ENCODE results near the gene KCNMA1. TPM values are rescaled to one million over a fixed set of nuclear protein-coding genes. Genes with fewer than 3 reads are reported as not detected.
A peak's percentile ranks its signal among the peaks of the same experiment; 100 is the strongest.

Gene KCNMA1
- polyA plus RNA-seq, 1 donor: 19.6 TPM

DNA sequence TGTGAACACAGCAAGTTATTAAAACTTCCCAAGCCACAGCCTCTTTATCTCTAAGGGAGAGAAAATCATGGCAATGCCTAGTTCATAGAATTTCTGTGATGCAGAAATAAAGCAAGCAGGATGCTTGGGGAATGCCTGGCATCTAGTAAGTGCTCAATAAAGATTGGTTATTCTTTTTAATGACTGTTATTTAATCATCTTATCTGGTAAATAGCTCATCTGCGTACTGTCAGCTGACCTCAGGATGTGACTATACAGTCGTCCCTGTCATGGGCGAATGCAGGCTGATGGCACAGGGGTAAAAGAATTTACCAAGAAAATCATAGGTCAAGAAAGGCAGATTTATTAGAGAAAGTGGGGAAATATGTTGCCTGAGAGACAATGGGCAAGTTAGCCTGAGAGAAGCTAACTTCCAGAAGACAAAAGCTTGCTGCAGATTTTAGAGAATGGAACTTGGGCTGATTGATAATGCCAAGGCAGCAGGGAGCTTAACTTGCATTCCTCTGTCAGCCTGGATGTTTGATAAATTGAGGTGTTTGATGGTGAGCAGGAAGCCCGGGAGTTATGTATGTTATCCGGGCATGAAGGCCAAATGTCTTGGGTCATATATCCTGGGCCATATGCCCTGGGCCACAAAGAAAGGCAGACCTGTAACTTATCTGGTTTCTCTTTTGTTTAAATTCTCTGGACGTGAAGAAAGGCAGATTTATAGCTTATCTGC lies 126.0 kb downstream of the KCNMA1 start:
- H3K4me1 ChIP-seq (ENCODE audit: control insufficient read depth, insufficient read depth, low read length): peaks cover 18% of the 10 kb centered on the region
- no peak for DNase-seq
- WGBS (ENCODE audit: insufficient coverage, low lambda C conversion rate): 0% methylated on average over 1 of the region's 6 CpGs
- H3K4me3 ChIP-seq (ENCODE audit: low read length): no peak overlapping the region
- H3K27ac ChIP-seq (ENCODE audit: low read length): no peak overlapping the region
- no peaks in the 10 kb centered on the region for H3K27me3 ChIP-seq (ENCODE audit: control insufficient read depth, insufficient read depth, low read length)
- H3K9me3 ChIP-seq (ENCODE audit: control insufficient read depth, low read depth, low read length): no peaks in the 10 kb centered on the region
- H3K36me3 ChIP-seq (ENCODE audit: control insufficient read depth, insufficient read depth, low read length): no peaks in the 10 kb centered on the region

DNA sequence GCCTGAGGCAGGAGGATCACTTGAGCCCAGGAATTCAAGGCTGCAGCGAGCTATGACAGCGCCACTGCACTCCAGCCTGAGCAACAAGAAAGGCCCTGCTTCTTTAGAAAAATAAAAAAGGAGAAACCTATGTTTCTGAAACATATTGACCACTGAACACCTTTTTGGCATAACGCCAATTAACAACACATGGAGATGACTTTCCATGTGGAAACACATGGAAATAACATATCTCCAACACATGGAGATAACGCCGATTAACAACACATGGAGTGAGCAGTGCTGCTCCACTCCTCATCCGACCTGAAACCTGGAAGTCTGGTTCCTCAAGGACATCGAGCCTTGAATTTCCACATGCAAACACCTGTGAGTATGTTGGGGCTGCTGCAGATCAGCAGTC lies 126.9 kb downstream of the KCNMA1 start:
- WGBS (ENCODE audit: insufficient coverage, low lambda C conversion rate): no CpG with 5 or more reads among the region's 7 CpGs
- peaks cover 18% of the 10 kb centered on the region for H3K4me1 ChIP-seq (ENCODE audit: control insufficient read depth, insufficient read depth, low read length)
- no peak overlapping the region for H3K27ac ChIP-seq (ENCODE audit: low read length)

DNA sequence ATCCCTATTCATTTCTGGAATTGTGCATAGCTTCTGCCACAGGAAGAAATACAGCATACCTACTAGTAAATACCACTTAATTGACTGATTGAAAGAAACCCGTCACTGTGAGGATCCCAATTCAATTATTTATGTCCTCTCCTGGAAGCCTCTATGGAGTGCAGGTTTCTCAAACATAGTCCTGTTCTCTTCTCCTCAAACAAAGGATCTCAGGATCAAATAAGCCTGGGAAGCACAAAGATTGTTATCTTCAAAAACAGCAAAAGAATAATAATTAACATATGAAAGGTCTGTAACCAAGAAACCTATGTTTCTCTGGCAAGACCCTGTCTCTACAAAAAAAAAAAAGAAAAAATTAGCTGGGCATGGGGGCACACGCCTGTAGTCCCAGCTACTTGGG lies 127.3 kb downstream of the KCNMA1 start:
- no peaks in the 10 kb centered on the region for H3K36me3 ChIP-seq (ENCODE audit: control insufficient read depth, insufficient read depth, low read length)
- H3K27ac ChIP-seq (ENCODE audit: low read length): no peak overlapping the region
- WGBS (ENCODE audit: insufficient coverage, low lambda C conversion rate): no CpG with 5 or more reads among the region's 2 CpGs
- DNase-seq: no peak
- H3K27me3 ChIP-seq (ENCODE audit: control insufficient read depth, insufficient read depth, low read length): no peaks in the 10 kb centered on the region
- H3K9me3 ChIP-seq (ENCODE audit: control insufficient read depth, low read depth, low read length): no peaks in the 10 kb centered on the region
- peaks cover 18% of the 10 kb centered on the region for H3K4me1 ChIP-seq (ENCODE audit: control insufficient read depth, insufficient read depth, low read length)
- H3K4me3 ChIP-seq (ENCODE audit: low read length): no peak overlapping the region

More for the DNA sequence above, 126.9 kb downstream of the KCNMA1 start:
- H3K36me3 ChIP-seq (ENCODE audit: control insufficient read depth, insufficient read depth, low read length): no peaks in the 10 kb centered on the region
- no peaks in the 10 kb centered on the region for H3K27me3 ChIP-seq (ENCODE audit: control insufficient read depth, insufficient read depth, low read length)
- DNase-seq: no peak
- H3K9me3 ChIP-seq (ENCODE audit: control insufficient read depth, low read depth, low read length): no peaks in the 10 kb centered on the region
- H3K4me3 ChIP-seq (ENCODE audit: low read length): no peak overlapping the region

DNA sequence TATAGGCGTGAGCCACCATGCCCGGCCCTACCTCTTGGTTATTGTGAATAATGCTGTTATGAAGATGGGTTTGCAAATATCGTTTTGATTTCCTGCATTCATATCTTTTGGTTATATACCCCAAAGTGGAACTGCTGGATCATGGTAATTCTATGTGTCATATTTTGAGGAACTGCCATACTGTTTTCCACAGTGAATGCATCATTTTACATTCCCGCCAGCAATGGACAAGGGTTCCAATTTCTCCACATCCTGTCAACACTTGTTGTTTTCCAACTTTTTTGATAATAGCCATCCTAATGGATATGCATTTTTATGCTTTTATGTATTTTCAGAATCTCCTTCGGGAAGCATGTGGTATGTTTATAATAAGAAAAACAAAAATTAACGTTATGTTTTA lies 128.2 kb downstream of the KCNMA1 start:
- 100% methylated on average over 1 of the region's 6 CpGs for WGBS (ENCODE audit: insufficient coverage, low lambda C conversion rate)
- Histone ChIP-seq H3K27ac (ENCODE audit: low read length) (no peak overlapping the region), H3K27me3 (ENCODE audit: control insufficient read depth, insufficient read depth, low read length) (no peaks in the 10 kb centered on the region)

DNA sequence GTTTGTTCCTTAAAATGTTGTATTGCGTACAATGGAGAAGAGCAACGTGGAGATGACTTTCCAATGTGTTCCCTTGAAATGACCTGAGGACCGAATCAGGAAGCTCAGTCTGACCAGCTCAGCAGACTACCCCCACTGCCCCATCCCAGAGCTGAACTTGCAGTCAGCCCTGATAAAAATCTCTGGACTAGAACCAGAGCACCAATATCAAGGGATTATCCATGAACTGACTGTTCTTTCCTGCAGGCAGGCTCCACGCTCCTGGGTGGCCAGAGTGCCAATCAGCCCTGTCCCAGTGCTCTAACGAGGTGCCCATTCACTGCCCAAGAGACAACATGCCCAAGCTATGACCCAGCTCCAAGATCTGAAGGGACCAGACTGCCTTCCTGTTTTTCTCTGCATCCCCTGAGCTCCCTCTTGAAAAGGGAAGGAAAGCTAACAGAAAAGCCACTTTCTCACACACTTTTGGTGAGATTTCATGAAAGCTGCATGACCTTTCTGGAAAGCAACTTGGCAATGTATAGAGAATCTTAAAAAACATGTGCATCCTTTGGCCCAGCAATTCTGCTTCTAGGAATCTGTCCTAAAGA lies 130.2 kb downstream of the KCNMA1 start:
- WGBS (ENCODE audit: insufficient coverage, low lambda C conversion rate): no CpG with 5 or more reads among the region's 5 CpGs
- no peaks in the 10 kb centered on the region for H3K27me3 ChIP-seq (ENCODE audit: control insufficient read depth, insufficient read depth, low read length)
- no peaks in the 10 kb centered on the region for H3K9me3 ChIP-seq (ENCODE audit: control insufficient read depth, low read depth, low read length)
- no peak for DNase-seq
- no peak overlapping the region for H3K27ac ChIP-seq (ENCODE audit: low read length)
- H3K36me3 ChIP-seq (ENCODE audit: control insufficient read depth, insufficient read depth, low read length): no peaks in the 10 kb centered on the region
- peaks cover 7% of the 10 kb centered on the region for H3K4me1 ChIP-seq (ENCODE audit: control insufficient read depth, insufficient read depth, low read length)
- H3K4me3 ChIP-seq (ENCODE audit: low read length): no peak overlapping the region

More for the DNA sequence above, 128.2 kb downstream of the KCNMA1 start:
- no peak for DNase-seq
- Histone ChIP-seq H3K4me1 (ENCODE audit: control insufficient read depth, insufficient read depth, low read length) (peaks cover 18% of the 10 kb centered on the region), H3K9me3 (ENCODE audit: control insufficient read depth, low read depth, low read length) (no peaks in the 10 kb centered on the region), H3K36me3 (ENCODE audit: control insufficient read depth, insufficient read depth, low read length) (no peaks in the 10 kb centered on the region), H3K4me3 (ENCODE audit: low read length) (no peak overlapping the region)

DNA sequence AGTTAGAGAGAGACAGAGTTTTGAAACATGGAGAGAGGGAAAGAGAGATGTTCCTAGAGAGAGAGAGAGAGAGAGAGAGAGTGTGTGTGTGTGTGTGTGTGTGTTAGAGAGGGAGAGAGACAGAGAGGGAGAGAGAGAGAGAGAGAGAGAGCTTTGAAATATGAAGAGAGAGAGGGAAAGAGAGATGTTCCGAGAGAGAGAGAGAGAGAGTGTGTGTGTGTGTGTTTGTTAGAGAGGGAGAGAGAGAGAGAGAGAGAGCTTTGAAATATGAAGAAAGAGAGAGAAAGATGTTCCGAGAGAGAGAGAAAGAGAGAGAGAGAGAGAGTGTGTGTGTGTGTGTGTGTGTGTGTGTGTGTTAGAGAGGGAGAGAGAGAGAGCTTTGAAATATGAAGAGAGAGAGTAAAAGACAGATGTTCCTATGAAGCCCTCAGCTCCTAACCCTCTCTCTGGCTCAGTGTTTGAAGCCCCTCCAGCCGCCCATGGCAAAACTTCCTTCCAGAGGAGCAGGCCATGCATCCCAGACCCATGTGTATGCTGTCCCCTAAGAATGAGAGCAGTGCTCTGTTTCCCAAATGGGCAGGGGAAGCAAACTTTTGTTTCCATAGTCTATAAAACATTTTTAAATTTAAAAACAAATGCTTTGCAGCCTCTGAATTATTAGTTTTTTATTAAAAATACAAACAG lies 130.9 kb downstream of the KCNMA1 start:
- Histone ChIP-seq H3K9me3 (ENCODE audit: control insufficient read depth, low read depth, low read length) (no peaks in the 10 kb centered on the region), H3K27me3 (ENCODE audit: control insufficient read depth, insufficient read depth, low read length) (no peaks in the 10 kb centered on the region), H3K4me1 (ENCODE audit: control insufficient read depth, insufficient read depth, low read length) (peaks cover 4% of the 10 kb centered on the region), H3K4me3 (ENCODE audit: low read length) (no peak overlapping the region), H3K27ac (ENCODE audit: low read length) (no peak overlapping the region), H3K36me3 (ENCODE audit: control insufficient read depth, insufficient read depth, low read length) (no peaks in the 10 kb centered on the region)
- no peak for DNase-seq
- WGBS (ENCODE audit: insufficient coverage, low lambda C conversion rate): 86% methylated on average over 2 of the region's 3 CpGs

DNA sequence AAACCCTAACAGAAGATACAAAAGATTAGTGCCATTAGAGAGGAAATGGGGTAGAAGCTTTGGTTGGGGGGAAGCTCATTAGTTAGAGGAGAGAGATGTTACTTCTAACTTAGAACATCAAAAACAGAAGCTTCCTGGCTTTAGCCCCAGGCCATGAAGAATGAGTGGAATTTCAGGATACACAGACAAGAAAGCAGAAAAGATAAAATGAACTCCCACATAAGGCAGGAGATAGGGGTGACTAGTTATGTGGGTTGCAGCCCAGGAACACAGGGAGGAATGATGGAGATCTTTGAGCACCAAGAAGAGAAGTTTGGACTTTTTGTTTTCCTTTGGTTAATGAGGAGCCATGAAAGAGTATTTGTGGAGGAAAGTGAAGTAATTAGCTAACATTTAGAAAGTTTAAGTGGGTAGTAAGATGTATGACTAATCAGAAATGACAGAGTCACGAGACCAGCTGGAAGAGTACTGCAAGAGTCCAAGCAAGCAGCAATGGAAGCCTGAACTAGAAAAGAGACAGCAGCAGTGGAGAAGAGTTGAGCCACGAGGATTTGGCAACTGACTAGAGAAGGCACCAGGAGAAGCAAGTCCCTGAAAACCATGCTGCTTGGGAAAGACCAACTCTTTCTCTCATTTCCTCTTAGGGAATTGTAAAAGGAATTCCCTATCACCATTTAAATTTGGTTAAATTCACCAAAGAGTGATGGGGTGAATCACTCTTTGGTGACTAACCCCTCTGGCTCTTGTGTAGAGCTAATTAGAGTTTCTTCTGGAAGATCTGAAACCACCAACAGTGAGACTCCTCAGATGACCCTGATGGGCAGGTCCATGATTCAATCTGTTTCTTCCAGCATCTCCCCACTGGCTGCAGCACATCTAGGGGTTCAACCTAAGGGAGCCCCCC lies 131.9 kb downstream of the KCNMA1 start:
- DNase-seq: no peak
- Histone ChIP-seq H3K27ac (ENCODE audit: low read length) (no peak overlapping the region), H3K4me3 (ENCODE audit: low read length) (no peak overlapping the region), H3K27me3 (ENCODE audit: control insufficient read depth, insufficient read depth, low read length) (no peaks in the 10 kb centered on the region), H3K4me1 (ENCODE audit: control insufficient read depth, insufficient read depth, low read length) (no peaks in the 10 kb centered on the region), H3K9me3 (ENCODE audit: control insufficient read depth, low read depth, low read length) (no peaks in the 10 kb centered on the region), H3K36me3 (ENCODE audit: control insufficient read depth, insufficient read depth, low read length) (no peaks in the 10 kb centered on the region)
- 67% methylated on average over 1 of the region's 2 CpGs for WGBS (ENCODE audit: insufficient coverage, low lambda C conversion rate)

DNA sequence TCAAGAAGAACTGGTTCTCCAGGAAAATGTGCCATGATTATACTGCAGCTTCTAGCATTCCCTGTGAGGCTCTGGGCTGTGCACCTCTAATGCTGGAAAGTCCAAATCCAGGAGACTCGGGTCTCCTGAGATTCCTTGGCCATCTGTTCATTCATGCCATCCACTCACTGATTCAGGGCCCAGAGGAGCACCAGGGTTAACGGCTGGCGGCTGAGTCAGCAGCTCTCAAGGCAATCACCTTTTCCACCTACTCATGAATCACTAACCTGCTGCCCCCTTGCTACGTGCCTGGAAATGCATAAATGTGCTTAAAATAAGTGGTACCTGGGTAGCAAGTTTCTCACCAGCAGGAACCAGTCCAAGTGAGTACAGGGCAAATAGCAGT lies 132.7 kb downstream of the KCNMA1 start:
- H3K4me3 ChIP-seq (ENCODE audit: low read length): no peak overlapping the region
- no peaks in the 10 kb centered on the region for H3K36me3 ChIP-seq (ENCODE audit: control insufficient read depth, insufficient read depth, low read length)
- H3K27me3 ChIP-seq (ENCODE audit: control insufficient read depth, insufficient read depth, low read length): no peaks in the 10 kb centered on the region
- no peak overlapping the region for H3K27ac ChIP-seq (ENCODE audit: low read length)
- peak; percentile 23 to 51 for DNase-seq
- no peaks in the 10 kb centered on the region for H3K4me1 ChIP-seq (ENCODE audit: control insufficient read depth, insufficient read depth, low read length)
- WGBS (ENCODE audit: insufficient coverage, low lambda C conversion rate): no CpG with 5 or more reads among the region's 4 CpGs
- no peaks in the 10 kb centered on the region for H3K9me3 ChIP-seq (ENCODE audit: control insufficient read depth, low read depth, low read length)

DNA sequence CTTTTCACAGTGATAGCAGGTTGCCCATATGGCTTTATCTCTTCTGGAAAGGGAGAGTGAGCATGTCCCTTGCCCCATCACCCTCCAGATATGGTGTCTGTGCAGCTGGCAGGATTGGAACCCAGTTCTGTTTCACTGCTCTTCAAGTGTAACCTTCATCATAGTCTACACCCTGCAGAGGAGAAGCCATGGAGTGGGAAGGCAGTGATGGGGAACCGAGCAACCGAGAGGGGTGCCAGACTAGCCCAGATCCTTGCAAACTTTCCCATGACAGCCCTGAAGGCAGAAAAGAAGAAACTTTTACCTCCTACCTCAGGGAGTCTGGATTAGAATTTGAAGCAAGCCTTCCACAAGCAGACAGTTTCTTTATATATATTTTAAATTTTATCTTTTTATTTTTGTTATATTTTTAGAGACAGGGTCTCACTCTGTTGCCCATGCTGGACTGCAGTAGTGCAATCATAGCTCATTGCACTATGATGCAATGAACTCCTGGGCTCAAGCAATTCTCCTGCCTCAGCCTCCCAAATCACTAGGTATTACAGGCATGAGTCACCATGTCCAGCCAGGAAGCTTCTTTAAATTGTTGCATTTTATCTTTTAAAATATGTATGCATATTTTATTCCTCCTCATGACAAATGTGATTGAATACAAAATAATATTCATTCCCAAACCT lies 133.3 kb downstream of the KCNMA1 start:
- Histone ChIP-seq H3K4me1 (ENCODE audit: control insufficient read depth, insufficient read depth, low read length) (no peaks in the 10 kb centered on the region), H3K27ac (ENCODE audit: low read length) (no peak overlapping the region), H3K4me3 (ENCODE audit: low read length) (no peak overlapping the region), H3K27me3 (ENCODE audit: control insufficient read depth, insufficient read depth, low read length) (no peaks in the 10 kb centered on the region), H3K36me3 (ENCODE audit: control insufficient read depth, insufficient read depth, low read length) (no peaks in the 10 kb centered on the region), H3K9me3 (ENCODE audit: control insufficient read depth, low read depth, low read length) (no peaks in the 10 kb centered on the region)
- WGBS (ENCODE audit: insufficient coverage, low lambda C conversion rate): no CpG with 5 or more reads among the region's 2 CpGs
- DNase-seq: no peak
